Effector memory CD8-positive, alpha-beta T cell (primary cell): ENCODE results near the gene WRAP73.
"Not testable (repeated sequence)": the region's sequence is repeated elsewhere in the genome, so short reads cannot be mapped to it uniquely, and the experiment has no call there.

Source experiments
- ATAC-seq: fragments of 150-1000 bp; cut with Tn5 transposase; replicated peaks from 2 replicates; pipeline ENCODE4 v1.10.0; 2021; ENCODE audit warnings: mild to moderate bottlenecking, moderate library complexity
- DNase-seq, 3 experiments: peaks; one replicate each; pipeline ENCODE4 v3.0.0; 2021
- H3K27ac Mint-ChIP-seq, 2 donors: one replicate each; pipeline ENCODE4 v1.8.0; 2022; ENCODE audit warnings: mild to moderate bottlenecking in 2 of 2, mixed read lengths in 2 of 2, moderate library complexity in 2 of 2
- H3K27me3 Mint-ChIP-seq, 2 donors: one replicate each; pipeline ENCODE4 v1.8.0; 2022; ENCODE audit warnings: mixed read lengths in 2 of 2
- H3K36me3 Mint-ChIP-seq: one replicate; pipeline ENCODE4 v1.8.0; 2022; ENCODE audit warnings: mild to moderate bottlenecking, moderate library complexity, mixed read lengths; ENCODE audit not compliant: insufficient read depth
- H3K4me1 Mint-ChIP-seq, 2 donors: one replicate each; pipeline ENCODE4 v1.8.0; 2022; ENCODE audit warnings: low read depth in 2 of 2, mixed read lengths in 2 of 2
- H3K4me3 Mint-ChIP-seq, 2 donors: one replicate each; pipeline ENCODE4 v1.8.0; 2022; ENCODE audit warnings: mild to moderate bottlenecking in 2 of 2, mixed read lengths in 2 of 2, moderate library complexity in 2 of 2
- H3K9me3 Mint-ChIP-seq, 2 donors: one replicate each; pipeline ENCODE4 v1.8.0; 2022; ENCODE audit warnings: mixed read lengths in 2 of 2

WRAP73 gene

DNA sequence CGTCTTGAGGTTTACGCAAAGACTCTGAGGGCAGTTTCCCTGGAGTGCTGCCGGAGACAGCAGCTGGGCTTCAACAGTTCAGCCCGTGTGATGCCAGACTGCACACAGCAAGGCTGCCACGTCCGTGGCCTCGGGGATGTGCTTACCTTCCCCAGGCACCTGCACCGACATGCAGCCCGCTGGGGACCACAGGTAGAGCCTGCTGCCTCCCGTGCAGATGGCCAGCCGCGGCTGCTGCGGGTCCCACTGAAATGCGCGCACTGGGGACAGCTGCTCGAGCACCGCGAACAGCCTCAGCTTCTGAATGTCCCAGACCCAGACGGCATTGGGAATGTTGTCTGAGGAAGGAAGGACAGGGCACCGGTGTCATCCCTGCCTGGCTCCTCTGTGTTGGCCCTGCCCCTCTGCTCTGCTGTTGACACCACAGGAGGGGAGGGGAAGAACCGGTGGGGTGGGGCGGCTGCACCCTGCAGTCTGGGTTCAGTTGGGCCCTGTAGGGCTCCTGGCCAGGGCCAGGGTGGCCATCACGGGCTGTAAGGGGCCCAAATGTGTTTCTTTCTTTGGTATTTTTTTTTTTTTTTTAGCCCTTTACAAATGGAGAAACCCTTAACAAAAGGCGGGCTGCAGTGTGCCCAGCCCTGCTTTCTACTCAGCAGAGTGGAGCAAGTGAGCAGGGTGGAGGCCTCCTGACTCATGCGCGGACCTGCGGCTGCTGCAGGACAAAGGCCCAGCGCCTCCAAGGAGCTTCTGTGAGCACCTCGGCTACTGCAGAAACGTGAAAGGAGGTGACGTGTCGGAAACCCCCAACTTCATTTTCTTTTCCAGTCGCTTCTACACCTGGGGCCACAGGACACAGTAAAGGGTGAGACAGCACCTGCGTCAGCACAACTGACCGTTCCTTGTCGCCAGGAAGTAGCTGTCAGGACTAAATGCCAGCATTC, 18.3 kb downstream of the WRAP73 start:
- DNase-seq (no peak), ATAC-seq (no peak)
- Mint-ChIP-seq H3K9me3 (no peaks in the 10 kb centered on the region), H3K27ac (no peak overlapping the region), H3K4me3 (no peak overlapping the region), H3K36me3 (peaks cover 66% of the 10 kb centered on the region), H3K4me1 (peaks cover 0 to 3% of the 10 kb centered on the region in 2 donors), H3K27me3 (no peaks in the 10 kb centered on the region)

DNA sequence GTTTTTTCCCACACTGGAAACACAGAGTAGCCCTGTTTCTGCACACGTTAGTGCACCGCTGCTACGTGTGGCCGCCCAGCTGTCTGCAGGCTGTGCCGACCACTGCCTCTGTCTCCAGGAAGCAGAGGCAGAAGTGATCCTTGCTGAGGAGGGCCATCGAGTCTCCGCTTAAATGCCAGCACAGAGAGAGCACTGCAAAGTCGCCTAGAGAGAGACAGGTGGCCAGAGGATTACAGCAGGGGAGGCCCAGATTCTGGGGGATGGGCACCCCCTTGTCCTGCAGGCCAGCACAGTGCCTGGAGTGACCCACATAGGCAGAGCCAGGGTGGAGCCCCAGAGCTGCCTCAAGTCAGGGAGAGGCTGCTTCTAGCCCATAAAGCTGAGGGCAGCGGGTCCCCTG, 19.0 kb downstream of the WRAP73 start:
- no peak overlapping the region for H3K4me3 Mint-ChIP-seq
- H3K36me3 Mint-ChIP-seq: peaks cover 65% of the 10 kb centered on the region
- ATAC-seq: no peak
- H3K9me3 Mint-ChIP-seq: no peaks in the 10 kb centered on the region
- H3K27ac Mint-ChIP-seq: no peak overlapping the region
- peaks cover 3 to 5% of the 10 kb centered on the region in 2 donors for H3K4me1 Mint-ChIP-seq
- no peak for DNase-seq
- H3K27me3 Mint-ChIP-seq: no peaks in the 10 kb centered on the region

DNA sequence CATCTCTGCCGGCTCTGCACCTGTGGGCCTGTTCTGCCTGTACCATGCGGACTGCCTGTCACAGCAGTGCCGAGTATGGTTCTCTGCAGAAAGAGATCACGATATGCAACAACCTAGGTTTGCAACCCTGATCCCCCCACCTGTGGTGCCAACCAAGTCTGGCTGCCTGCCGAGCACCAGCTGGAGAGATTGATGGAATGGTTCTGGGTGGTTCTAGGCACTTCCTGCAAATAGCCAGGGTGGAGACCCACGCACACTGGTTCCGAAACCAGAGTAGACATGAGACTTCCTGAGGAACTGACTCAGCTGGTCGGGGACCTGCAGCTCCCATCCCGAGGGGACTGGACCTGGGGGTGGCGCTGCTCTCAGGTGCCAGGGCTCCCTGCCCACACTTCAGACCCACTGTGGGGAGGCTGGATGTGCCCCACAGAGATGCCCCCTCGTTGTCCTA, 19.7 kb downstream of the WRAP73 start:
- Mint-ChIP-seq H3K36me3 (peaks cover 67% of the 10 kb centered on the region), H3K4me3 (no peak overlapping the region), H3K9me3 (no peaks in the 10 kb centered on the region)

DNA sequence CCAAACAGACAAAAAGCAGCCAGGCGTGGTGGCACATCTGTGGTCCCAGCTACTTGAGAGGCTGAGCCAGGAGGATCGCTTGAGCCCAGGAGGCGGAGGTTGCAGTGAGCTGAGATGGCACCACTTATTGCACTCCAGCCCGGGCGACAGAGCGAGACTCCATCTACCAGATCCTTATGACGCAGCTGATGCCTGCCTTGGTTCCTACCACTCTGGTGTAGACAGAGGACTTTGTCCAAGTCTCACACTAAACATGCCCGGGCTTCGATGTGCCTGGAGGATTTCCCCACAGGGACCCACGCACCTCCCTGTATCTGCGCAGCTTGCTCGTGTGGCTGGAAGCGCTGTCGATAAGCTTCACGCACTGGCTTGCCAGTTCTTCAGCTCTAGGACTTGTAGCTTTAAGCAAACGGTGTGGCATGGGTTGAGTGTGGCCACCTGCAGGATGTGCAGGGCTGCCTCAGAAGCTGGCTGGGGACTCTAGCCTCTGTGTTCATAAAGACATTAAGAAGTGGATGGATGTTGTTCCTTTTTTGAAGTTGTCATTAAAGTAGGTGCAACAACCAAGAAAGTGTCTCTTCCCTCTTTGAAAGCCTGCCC, 20.2 kb downstream of the WRAP73 start:
- no peaks in the 10 kb centered on the region for H3K27me3 Mint-ChIP-seq
- H3K36me3 Mint-ChIP-seq: peaks cover 67% of the 10 kb centered on the region
- ATAC-seq (no peak), DNase-seq (no peak)
- peaks cover 3 to 10% of the 10 kb centered on the region in 2 donors for H3K4me1 Mint-ChIP-seq
- no peaks in the 10 kb centered on the region for H3K9me3 Mint-ChIP-seq
- no peak overlapping the region for H3K27ac Mint-ChIP-seq
- H3K4me3 Mint-ChIP-seq: no peak overlapping the region

More for the DNA sequence above, 19.7 kb downstream of the WRAP73 start:
- no peak overlapping the region for H3K27ac Mint-ChIP-seq
- DNase-seq: no peak
- no peak for ATAC-seq
- H3K27me3 Mint-ChIP-seq: no peaks in the 10 kb centered on the region
- H3K4me1 Mint-ChIP-seq: peaks cover 3 to 10% of the 10 kb centered on the region in 2 donors

DNA sequence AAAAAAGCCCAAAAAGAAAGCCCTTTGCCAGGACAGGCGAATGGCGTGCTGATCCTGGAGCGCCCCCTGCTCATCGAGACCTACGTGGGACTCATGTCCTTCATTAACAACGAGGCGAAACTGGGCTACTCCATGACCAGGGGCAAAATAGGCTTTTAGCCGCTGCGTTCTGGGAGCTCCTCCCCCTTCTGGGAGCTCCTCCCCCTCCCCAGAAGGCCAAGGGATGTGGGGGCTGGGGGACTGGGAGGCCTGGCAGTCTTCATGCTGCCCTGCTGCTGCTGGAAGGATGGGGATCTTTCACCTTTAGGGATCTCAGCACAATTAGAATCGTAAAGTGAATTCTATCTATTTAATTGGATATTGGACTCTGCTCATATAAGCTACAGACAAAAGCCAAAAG, 21.5 kb downstream of the WRAP73 start:
- ATAC-seq: no peak
- no peaks in the 10 kb centered on the region for H3K27me3 Mint-ChIP-seq
- DNase-seq: no peak
- no peak overlapping the region for H3K4me3 Mint-ChIP-seq
- H3K27ac Mint-ChIP-seq: peak overlapping the region in 1 of 2 donors; percentile 17
- peaks cover 15 to 21% of the 10 kb centered on the region in 2 donors for H3K4me1 Mint-ChIP-seq
- peaks cover 60% of the 10 kb centered on the region for H3K36me3 Mint-ChIP-seq
- H3K9me3 Mint-ChIP-seq: no peaks in the 10 kb centered on the region

DNA sequence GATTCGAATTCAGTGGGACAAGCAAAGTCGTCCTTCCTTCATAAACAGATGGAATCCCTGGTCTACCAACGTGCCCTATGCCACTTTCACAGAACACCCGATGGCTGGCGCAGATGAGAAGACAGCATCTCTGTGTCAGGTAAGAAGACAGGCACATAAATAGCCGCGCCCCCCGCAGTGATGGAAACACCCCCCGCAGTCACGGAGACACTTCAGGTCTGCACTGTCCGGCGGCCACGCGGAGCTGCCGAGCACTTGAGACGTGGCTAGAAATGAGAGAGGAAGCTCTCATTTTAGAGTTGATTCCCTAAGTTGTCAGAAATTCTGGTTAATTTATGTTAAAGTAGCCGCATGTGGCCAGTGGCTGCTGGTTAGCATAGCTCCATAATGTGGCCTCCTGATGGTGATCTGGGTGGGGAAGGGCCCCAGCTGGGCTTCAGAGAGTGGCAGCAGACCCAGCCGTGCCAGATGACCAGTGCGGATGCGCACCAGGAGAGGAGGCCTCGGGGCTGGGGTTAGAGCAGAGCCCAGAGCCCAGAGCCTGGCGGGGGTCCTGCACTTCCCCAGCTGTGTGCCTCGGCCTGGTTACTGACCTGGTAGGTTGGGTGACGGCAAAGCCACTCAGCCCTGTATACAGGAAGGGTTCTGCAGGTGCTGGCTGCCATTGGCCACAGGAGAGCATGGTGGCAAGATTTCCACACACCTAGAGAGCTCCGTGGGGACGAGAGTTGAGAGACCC, 22.2 kb downstream of the WRAP73 start:
- Mint-ChIP-seq H3K4me1 (peaks cover 23 to 29% of the 10 kb centered on the region in 2 donors), H3K27me3 (no peaks in the 10 kb centered on the region), H3K36me3 (peaks cover 53% of the 10 kb centered on the region), H3K4me3 (no peak overlapping the region), H3K9me3 (no peaks in the 10 kb centered on the region), H3K27ac (no peak overlapping the region)
- ATAC-seq (no peak), DNase-seq (no peak)

DNA sequence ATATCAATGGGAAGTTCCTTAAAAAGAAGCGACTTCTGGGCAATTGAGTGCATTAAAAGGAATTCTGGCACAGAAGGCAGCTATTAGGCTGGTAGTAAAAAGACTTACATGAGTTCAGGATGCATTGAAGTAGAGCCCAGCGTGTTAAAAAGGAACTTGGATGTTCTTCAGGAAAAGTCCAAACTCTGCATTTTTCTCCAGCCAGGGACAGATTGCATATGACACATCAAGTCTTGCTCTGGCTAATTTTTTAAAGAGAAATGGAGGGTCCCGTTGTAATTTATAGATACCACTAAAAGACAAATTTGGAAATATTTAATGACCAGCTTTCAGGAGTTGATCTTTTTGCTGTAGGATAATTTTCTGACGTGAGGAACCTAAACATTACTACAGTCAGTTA, 23.9 kb downstream of the WRAP73 start:
- no peak for DNase-seq
- Mint-ChIP-seq H3K4me1 (peaks cover 27 to 41% of the 10 kb centered on the region in 2 donors), H3K36me3 (peaks cover 47% of the 10 kb centered on the region), H3K9me3 (no peaks in the 10 kb centered on the region), H3K27ac (peak overlapping the region; percentile 96 to 97), H3K27me3 (no peaks in the 10 kb centered on the region), H3K4me3 (peak overlapping the region; percentile 98)
- no peak for ATAC-seq

DNA sequence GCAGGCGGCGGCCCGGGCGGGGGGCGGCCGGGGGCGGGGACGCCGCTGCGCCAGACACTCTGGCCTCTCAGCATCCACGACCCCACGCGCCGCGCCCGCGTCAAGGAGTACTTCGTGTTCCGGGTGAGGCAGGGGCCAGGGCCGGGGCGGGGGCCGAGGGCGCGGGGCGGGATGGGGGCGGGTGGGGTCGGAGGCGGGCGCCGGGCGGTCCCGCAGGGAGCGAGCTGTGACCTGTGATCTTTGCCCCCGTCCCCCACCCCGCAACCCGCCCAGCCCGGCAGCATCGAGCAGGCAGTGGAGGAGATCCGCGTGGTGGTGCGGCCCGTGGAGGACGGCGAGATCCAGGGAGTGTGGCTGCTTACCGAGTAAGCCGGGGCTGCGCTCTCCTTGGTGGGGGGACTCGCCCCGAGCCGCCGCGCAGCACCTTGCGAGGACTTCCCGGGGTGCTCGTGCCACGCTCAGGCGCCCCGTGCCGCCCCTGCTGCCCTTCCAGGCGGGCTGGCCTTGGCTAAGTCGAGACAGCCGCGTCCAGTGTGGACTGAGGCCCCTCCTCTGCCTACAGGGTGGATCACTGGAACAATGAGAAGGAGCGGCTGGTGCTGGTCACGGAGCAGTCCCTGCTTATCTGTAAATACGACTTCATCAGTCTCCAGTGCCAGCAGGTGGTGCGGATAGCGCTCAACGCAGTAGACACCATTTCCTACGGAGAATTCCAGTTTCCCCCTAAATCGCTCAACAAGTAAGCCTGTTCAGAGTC, 24.6 kb downstream of the WRAP73 start:
- DNase-seq (peak in 2 of 3 experiments; percentile 27 to 32), ATAC-seq (peak; percentile 24)
- Mint-ChIP-seq H3K27ac (peak overlapping the region; percentile 96 to 97), H3K27me3 (no peaks in the 10 kb centered on the region), H3K4me3 (peak overlapping the region; percentile 98), H3K36me3 (peaks cover 44% of the 10 kb centered on the region), H3K4me1 (peaks cover 30 to 48% of the 10 kb centered on the region in 2 donors), H3K9me3 (no peaks in the 10 kb centered on the region)

DNA sequence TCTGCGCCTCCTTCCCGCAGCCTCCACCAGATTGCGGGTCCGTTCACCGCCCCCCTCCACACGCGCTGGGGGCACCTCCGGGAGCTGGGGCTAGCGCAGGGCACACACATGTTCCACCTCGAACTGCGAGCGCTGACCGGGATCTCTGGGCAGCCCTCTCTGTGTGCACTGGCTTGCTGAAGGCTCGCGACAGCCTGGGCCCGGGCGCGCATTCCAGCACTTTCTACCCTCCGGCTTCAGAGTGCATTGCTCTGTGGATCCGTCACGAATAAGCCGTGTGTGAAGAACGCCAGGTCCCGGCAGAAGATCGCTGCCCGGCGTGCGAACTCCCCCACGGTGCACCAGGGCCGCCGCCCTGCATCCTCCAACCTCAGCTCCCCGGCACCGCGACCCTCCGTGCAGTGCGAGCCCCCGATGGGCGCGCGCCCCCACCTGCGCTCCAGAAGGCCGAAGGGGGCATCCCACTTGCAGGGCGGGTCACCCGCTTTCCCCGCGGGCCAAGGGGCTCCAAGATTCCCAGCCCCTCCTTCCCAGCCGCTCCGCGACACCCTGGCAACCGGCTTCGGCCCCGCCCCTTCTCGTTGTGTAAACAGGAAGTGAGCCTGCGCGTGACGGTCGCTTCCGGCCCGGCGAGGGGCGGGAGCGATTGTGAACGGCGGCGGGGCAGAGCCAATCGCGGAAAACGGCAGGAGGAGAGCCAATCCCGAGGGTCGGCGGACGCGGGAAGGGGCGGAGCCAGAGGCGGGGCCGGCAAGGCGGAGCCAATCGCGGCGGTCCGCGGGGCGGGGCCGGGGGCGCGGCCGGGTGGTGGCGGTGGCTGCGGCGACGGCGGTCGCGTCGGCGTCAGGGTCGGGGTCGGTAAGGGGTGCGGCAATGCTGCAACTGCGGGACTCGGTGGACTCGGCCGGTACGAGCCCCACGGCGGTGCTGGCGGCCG, 25.4 kb downstream of the WRAP73 start, which contains the start of gene TPRG1L:
TSS of gene TPRG1L (plus strand) at position 816 of the 937 bp plus-strand sequence. CDS start at position 874, 58 bp downstream.
- H3K9me3 Mint-ChIP-seq: no peaks in the 10 kb centered on the region

DNA sequence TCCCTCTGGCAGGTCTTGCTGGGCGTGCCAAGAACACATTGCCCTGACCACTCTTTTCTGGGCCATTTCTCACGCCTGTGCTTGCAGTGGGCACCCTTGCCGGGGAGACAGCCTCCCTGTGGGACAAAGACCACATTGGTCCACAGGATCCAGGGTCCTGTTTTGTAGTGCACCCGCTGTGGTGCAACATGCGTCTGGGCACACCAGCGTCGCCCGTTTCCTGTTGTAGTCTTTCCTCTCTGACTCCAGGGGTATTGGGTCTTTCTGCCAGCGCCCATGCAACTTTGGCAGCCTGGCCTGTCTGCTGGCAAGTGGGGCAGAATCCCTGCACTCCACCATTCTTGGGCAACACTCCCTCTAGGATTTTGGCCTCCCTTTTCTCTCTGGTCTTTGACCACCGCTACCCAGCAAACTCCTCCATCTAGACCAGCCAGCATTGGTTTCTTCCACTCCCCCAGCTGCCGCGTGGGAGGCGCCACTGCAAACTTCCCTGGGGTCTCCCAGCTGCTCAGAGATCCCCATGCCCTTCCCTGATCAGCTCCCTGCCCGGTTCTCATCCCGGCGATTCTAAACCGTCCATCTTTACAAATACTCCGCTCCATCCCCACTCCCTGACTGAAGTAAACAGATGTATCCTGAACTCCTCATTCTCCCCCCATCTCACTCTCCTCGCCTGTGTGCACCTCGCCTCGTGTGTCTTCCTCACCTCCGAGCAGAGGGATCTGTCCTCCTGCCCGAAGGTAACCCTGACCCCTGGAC, 26.3 kb downstream of the WRAP73 start:
- Mint-ChIP-seq H3K27ac (peak overlapping the region; percentile 96 to 97), H3K9me3 (no peaks in the 10 kb centered on the region), H3K36me3 (peaks cover 36% of the 10 kb centered on the region), H3K27me3 (no peaks in the 10 kb centered on the region), H3K4me3 (peak overlapping the region; percentile 98), H3K4me1 (peaks cover 36 to 54% of the 10 kb centered on the region in 2 donors)
- ATAC-seq (no peak), DNase-seq (no peak)

More for the DNA sequence above, 25.4 kb downstream of the WRAP73 start, which contains the start of gene TPRG1L:
- H3K4me1 Mint-ChIP-seq: peaks cover 29 to 49% of the 10 kb centered on the region in 2 donors
- H3K27ac Mint-ChIP-seq: peak within 1 kb of the TSS; percentile 96 to 97
- H3K36me3 Mint-ChIP-seq: peaks cover 36% of the 10 kb centered on the region
- DNase-seq (peak; percentile 98 to 99 (median 98)), ATAC-seq (peak; percentile 88)
- peak within 1 kb of the TSS; percentile 98 for H3K4me3 Mint-ChIP-seq
- H3K27me3 Mint-ChIP-seq: no peaks in the 10 kb centered on the region

DNA sequence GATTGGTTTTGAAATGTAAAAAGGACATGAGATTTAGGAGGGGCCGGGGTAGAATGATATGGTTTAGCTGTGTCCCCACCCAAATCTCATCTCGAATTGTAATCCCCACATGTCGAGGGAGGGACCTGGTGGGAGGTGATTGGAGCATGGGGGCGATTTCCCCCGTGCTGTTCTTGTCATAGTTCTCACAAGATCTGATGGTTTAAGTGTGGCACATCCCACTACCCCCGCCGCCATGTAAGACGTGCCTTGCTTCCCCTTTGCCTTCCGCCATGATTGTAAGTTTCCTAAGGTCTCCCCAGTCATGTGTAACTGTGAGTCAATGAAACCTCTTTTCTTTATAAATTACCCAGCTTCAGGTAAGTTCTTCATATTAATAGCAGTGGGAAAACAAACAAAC, 27.8 kb downstream of the WRAP73 start:
- Mint-ChIP-seq H3K27ac (peak overlapping the region; percentile 19 to 96), H3K4me1 (peaks cover 36 to 54% of the 10 kb centered on the region in 2 donors), H3K4me3 (peak overlapping the region in 1 of 2 donors; percentile 98), H3K36me3 (peaks cover 28% of the 10 kb centered on the region)
- H3K9me3 Mint-ChIP-seq, H3K27me3 Mint-ChIP-seq, ATAC-seq, DNase-seq: not testable (repeated sequence)
